Astrocyte (in vitro differentiated cells and primary cell): Measurements from ENCODE around the gene SLC26A1. TPM values are rescaled to one million over a fixed set of nuclear protein-coding genes. Genes with fewer than 3 reads are reported as not detected.
A peak's percentile ranks its signal among the peaks of the same experiment; 100 is the strongest.
"Not testable (repeated sequence)": the region's sequence is repeated elsewhere in the genome, so short reads cannot be mapped to it uniquely, and the experiment has no call there.

Source experiments
- DNase-seq: peaks from one replicate; pipeline ENCODE4 v3.0.0-alpha.2; 2010; ENCODE audit warnings: low read depth
- FAIRE-seq: peaks from 2 replicates; lab custom pipeline; 2011; peaks lifted over from hg19 to GRCh38; lab: Jason Lieb, UNC
- H2AFZ ChIP-seq: 2 replicates; pipeline ENCODE4 v1.6.0; 2012; ENCODE audit warnings: low read depth, low read length, inconsistent platforms
- H3K27ac ChIP-seq: 2 replicates; pipeline ENCODE4 v1.5.1; 2011; ENCODE audit warnings: low read depth, low read length, inconsistent platforms
- H3K27me3 ChIP-seq: 2 replicates; pipeline ENCODE4 v1.6.0; 2011; ENCODE audit warnings: low read length, inconsistent platforms; ENCODE audit not compliant: insufficient read depth
- H3K36me3 ChIP-seq: 2 replicates; pipeline ENCODE4 v1.5.1; 2011; ENCODE audit warnings: low read length, inconsistent platforms; ENCODE audit not compliant: insufficient read depth
- H3K4me1 ChIP-seq: 2 replicates; pipeline ENCODE4 v1.5.1; 2011; ENCODE audit warnings: low read length, inconsistent platforms; ENCODE audit not compliant: insufficient read depth
- H3K4me2 ChIP-seq: 2 replicates; pipeline ENCODE4 v1.6.0; 2012; ENCODE audit warnings: low read length, inconsistent platforms
- H3K4me3 ChIP-seq: 2 replicates; pipeline ENCODE4 v1.5.1; 2011; ENCODE audit warnings: low read depth, mild to moderate bottlenecking, low read length, inconsistent platforms; ENCODE audit not compliant: insufficient read depth
- H3K79me2 ChIP-seq: 2 replicates; pipeline ENCODE4 v1.6.0; 2012; ENCODE audit warnings: mild to moderate bottlenecking, low read length, inconsistent platforms; ENCODE audit not compliant: insufficient read depth
- H3K9ac ChIP-seq: 2 replicates; pipeline ENCODE4 v1.6.0; 2012; ENCODE audit warnings: mild to moderate bottlenecking, low read length, inconsistent platforms
- H3K9me3 ChIP-seq: 2 replicates; pipeline ENCODE4 v1.5.1; 2012; ENCODE audit warnings: low read depth, mild to moderate bottlenecking, low read length, inconsistent platforms; ENCODE audit not compliant: insufficient read depth
- H4K20me1 ChIP-seq: 2 replicates; pipeline ENCODE4 v1.6.0; 2012; ENCODE audit warnings: low read length, inconsistent platforms; ENCODE audit not compliant: insufficient read depth
- H3K27ac Mint-ChIP-seq: one replicate; pipeline ENCODE4 v1.8.0; 2021; ENCODE audit warnings: mild to moderate bottlenecking, mixed read lengths; ENCODE audit not compliant: unreplicated experiment
- H3K27me3 Mint-ChIP-seq: one replicate; pipeline ENCODE4 v1.8.0; 2021; ENCODE audit warnings: low read depth, mixed read lengths; ENCODE audit not compliant: unreplicated experiment
- H3K36me3 Mint-ChIP-seq: one replicate; pipeline ENCODE4 v1.8.0; 2021; ENCODE audit warnings: low read depth, mixed read lengths; ENCODE audit not compliant: unreplicated experiment
- H3K4me1 Mint-ChIP-seq: one replicate; pipeline ENCODE4 v1.8.0; 2021; ENCODE audit warnings: low read depth, mixed read lengths; ENCODE audit not compliant: unreplicated experiment
- H3K4me3 Mint-ChIP-seq: one replicate; pipeline ENCODE4 v1.8.0; 2021; ENCODE audit warnings: mild to moderate bottlenecking, moderate library complexity, mixed read lengths; ENCODE audit not compliant: unreplicated experiment
- H3K9me3 Mint-ChIP-seq: one replicate; pipeline ENCODE4 v1.8.0; 2021; ENCODE audit warnings: mild to moderate bottlenecking, mixed read lengths; ENCODE audit not compliant: unreplicated experiment
- CTCF ChIP-seq: IDR thresholded peaks from 2 replicates; pipeline ENCODE4 v1.5.1; 2011; ENCODE audit warnings: low read depth, mild to moderate bottlenecking, inconsistent platforms, low read length, moderate library complexity; ENCODE audit not compliant: insufficient read depth
- EZH2 ChIP-seq: IDR thresholded peaks from 2 replicates; pipeline ENCODE4 v1.6.1; 2012; ENCODE audit warnings: mild to moderate bottlenecking, low read length, inconsistent platforms; ENCODE audit not compliant: insufficient read depth
- total RNA-seq: library from RNA; stranded (reverse); gene quantifications from 2 replicates; pipeline ENCODE4 v1.2.1, GENCODE V29; 2021

SLC26A1 gene
- total RNA-seq, 1 donor from 2014 or later: 0.34 TPM

DNA sequence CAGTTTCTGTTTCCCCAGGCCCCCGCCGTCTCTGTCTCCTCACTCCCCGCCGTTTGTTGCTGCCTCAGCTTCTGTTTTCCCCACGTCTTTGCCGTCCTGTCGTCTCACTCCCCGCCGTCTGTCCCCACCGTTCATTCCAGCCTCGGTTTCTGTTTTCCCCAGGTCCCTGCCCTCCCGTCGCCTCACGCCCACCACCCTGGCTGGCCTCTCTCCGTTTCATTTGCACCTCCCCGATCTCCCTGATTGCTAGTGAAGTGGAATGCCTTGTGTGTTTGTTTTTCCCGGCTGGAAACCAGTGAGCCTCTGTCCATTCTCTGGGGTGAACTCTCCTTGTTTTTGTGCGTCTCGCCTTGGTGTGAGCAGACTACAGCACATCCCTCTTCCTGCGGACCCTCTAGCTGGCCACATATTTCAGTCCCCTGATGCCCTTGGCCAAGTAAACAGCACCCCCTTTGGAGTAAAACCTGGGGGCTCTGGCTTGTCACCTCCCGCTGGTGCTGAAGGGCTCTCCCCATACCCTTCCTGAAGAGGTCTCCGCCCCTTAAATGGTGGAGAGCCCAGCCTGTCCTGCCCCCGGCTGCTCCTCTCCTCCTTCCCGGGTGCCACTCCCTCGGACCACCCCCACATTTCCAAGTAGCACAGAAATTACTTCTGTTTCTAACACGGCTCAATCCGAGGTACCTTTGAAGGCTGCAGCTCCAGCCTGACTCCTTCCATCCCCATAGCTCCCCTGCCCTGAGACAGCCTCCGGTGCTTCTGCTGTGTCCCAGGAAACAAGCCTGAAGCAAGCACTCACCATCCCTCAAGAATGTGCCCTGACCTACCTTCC is 47.7 kb downstream of the SLC26A1 start:
- DNase-seq (no peak), FAIRE-seq (no peak)
- peak overlapping the region; percentile 47 for H2AFZ ChIP-seq
- H3K4me2 ChIP-seq: peak overlapping the region; percentile 88
- Mint-ChIP-seq H3K27ac (peak overlapping the region; percentile 7), H3K36me3 (peaks cover 2% of the 10 kb centered on the region), H3K4me1 (peaks cover 8% of the 10 kb centered on the region), H3K4me3 (peak overlapping the region; percentile 31), H3K27me3 (peaks cover 1% of the 10 kb centered on the region), H3K9me3 (no peaks in the 10 kb centered on the region)
- H3K36me3 ChIP-seq: no peaks in the 10 kb centered on the region
- no peak overlapping the region for H3K27ac ChIP-seq
- no peaks in the 10 kb centered on the region for H3K79me2 ChIP-seq
- H4K20me1 ChIP-seq: peaks cover 46% of the 10 kb centered on the region
- H3K27me3 ChIP-seq: no peaks in the 10 kb centered on the region
- TF ChIP-seq CTCF (no peak), EZH2 (no peak)
- peak overlapping the region; percentile 57 for H3K9ac ChIP-seq
- H3K4me1 ChIP-seq: peaks cover 7% of the 10 kb centered on the region
- H3K9me3 ChIP-seq: no peaks in the 10 kb centered on the region
- H3K4me3 ChIP-seq: peak overlapping the region; percentile 42

- H3K4me1 ChIP-seq, DNase-seq, H3K27me3 ChIP-seq, FAIRE-seq, H4K20me1 ChIP-seq, H2AFZ ChIP-seq, H3K27me3 Mint-ChIP-seq, H3K36me3 ChIP-seq, H3K9ac ChIP-seq, H3K4me3 Mint-ChIP-seq, H3K4me1 Mint-ChIP-seq, H3K4me3 ChIP-seq, H3K9me3 ChIP-seq, H3K27ac ChIP-seq, H3K79me2 ChIP-seq, H3K36me3 Mint-ChIP-seq, H3K4me2 ChIP-seq, H3K9me3 Mint-ChIP-seq, H3K27ac Mint-ChIP-seq: not testable (repeated sequence)
These were observed 53.7 kb downstream of the SLC26A1 start for GRCh38 chr4:939508-939907.

Other genes with a start within 250 kb of the SLC26A1 start
- gene CPLX1, start 167.3 kb downstream of the SLC26A1 start, total RNA-seq: 0.41 and 1.9 TPM in 2 replicates
- 86.9 and 89.9 TPM in 2 replicates for gene GAK, start 61.1 kb downstream of the SLC26A1 start, total RNA-seq
- 22.1 and 27.8 TPM in 2 replicates for gene TMEM175, start 60.9 kb downstream of the SLC26A1 start, total RNA-seq
- 19.0 and 20.2 TPM in 2 replicates for gene DGKQ, start 19.8 kb downstream of the SLC26A1 start, total RNA-seq
- 20.5 and 27.0 TPM in 2 replicates for gene IDUA, start 6.4 kb downstream of the SLC26A1 start, total RNA-seq
- 64.2 and 64.9 TPM in 2 replicates for gene FGFRL1, start 18.2 kb upstream of the SLC26A1 start, total RNA-seq
- 2.0 and 2.2 TPM in 2 replicates for gene RNF212, start 120.2 kb upstream of the SLC26A1 start, total RNA-seq
- gene SPON2, start 179.2 kb upstream of the SLC26A1 start, total RNA-seq: 47.8 and 55.5 TPM in 2 replicates